Liver (tissue), 9 donors: ENCODE results near the gene STPG4. TPM values are rescaled to one million over a fixed set of nuclear protein-coding genes. Genes with fewer than 3 reads are reported as not detected.
"Not testable (repeated sequence)": the region's sequence is repeated elsewhere in the genome, so short reads cannot be mapped to it uniquely, and the experiment has no call there.

Experiments used
- DNase-seq: peaks from one replicate; pipeline ENCODE4 v3.0.0-alpha.2; 2017; ENCODE audit warnings: low spot score
- H3K27ac ChIP-seq, 2 donors: one replicate each; pipeline ENCODE4 v1.7.0; 2013; ENCODE audit warnings: inconsistent platforms in 2 of 2, low read length in 2 of 2, control low read depth in 1 of 2, low read depth in 1 of 2, mild to moderate bottlenecking in 1 of 2
- H3K27me3 ChIP-seq, 4 donors: one replicate each; pipeline versions ENCODE4 v1.6.1 to v1.7.0; 2013; ENCODE audit warnings: low read length in 3 of 4, inconsistent platforms in 1 of 4, mild to moderate bottlenecking in 1 of 4, moderate library complexity in 1 of 4; ENCODE audit not compliant: control insufficient read depth in 4 of 4, insufficient read depth in 4 of 4
- H3K36me3 ChIP-seq, 4 donors: one replicate each; pipeline versions ENCODE4 v1.6.1 to v1.7.0; 2013; ENCODE audit warnings: low read length in 3 of 4, mild to moderate bottlenecking in 3 of 4, low read depth in 1 of 4, moderate library complexity in 1 of 4; ENCODE audit not compliant: control insufficient read depth in 4 of 4, insufficient read depth in 3 of 4
- H3K4me1 ChIP-seq, 4 donors: one replicate each; pipeline versions ENCODE4 v1.6.1 to v1.7.0; 2013; ENCODE audit warnings: low read length in 3 of 4, mild to moderate bottlenecking in 3 of 4, moderate library complexity in 1 of 4; ENCODE audit not compliant: control insufficient read depth in 4 of 4, insufficient read depth in 4 of 4
- H3K4me3 ChIP-seq, 3 donors: one replicate each; pipeline versions ENCODE4 v1.6.1 to v1.7.0; 2013; ENCODE audit warnings: low read length in 3 of 3, control low read depth in 1 of 3, low read depth in 1 of 3, mild to moderate bottlenecking in 1 of 3
- H3K9ac ChIP-seq, 2 donors: one replicate each; pipeline ENCODE4 v1.7.0; 2013; ENCODE audit warnings: low read length in 2 of 2, mild to moderate bottlenecking in 2 of 2, moderate library complexity in 2 of 2, control low read depth in 1 of 2, low read depth in 1 of 2
- H3K9me3 ChIP-seq, 4 donors: one replicate each; pipeline versions ENCODE4 v1.6.1 to v1.7.0; 2013; ENCODE audit warnings: low read length in 3 of 4; ENCODE audit not compliant: control insufficient read depth in 4 of 4
- CTCF ChIP-seq: fragments of 150-350 bp; IDR thresholded peaks from 2 replicates; pipeline ENCODE4 v1.5.1; 2017; ENCODE audit warnings: improper control_type of control experiment, low read depth, low read length; ENCODE audit not compliant: missing input control
- FOXA1 ChIP-seq: IDR thresholded peaks from 2 replicates; pipeline ENCODE4 v1.6.1; 2016; ENCODE audit warnings: antibody characterized with exemption
- FOXA2 ChIP-seq: IDR thresholded peaks from 2 replicates; pipeline ENCODE4 v1.6.1; 2016; ENCODE audit warnings: antibody characterized with exemption
- GABPA ChIP-seq, 2 donors: IDR thresholded peaks in 1 of 2; conservative IDR thresholded peaks in 1 of 2; 2 replicates each; pipeline ENCODE4 v1.6.1; 2016; ENCODE audit warnings: antibody characterized with exemption in 2 of 2, mild to moderate bottlenecking in 1 of 2, moderate library complexity in 1 of 2
- MAX ChIP-seq: IDR thresholded peaks from 2 replicates; pipeline ENCODE4 v1.6.1; 2016; ENCODE audit warnings: antibody characterized with exemption
- NR2F2 ChIP-seq: IDR thresholded peaks from 2 replicates; pipeline ENCODE4 v1.6.1; 2016; ENCODE audit warnings: antibody characterized with exemption
- RAD21 ChIP-seq, 2 donors: IDR thresholded peaks; 2 replicates each; pipeline ENCODE4 v1.6.1; 2016; ENCODE audit warnings: antibody characterized with exemption in 2 of 2, mild to moderate bottlenecking in 2 of 2
- REST ChIP-seq: IDR thresholded peaks from 2 replicates; pipeline ENCODE4 v1.6.1; 2016; ENCODE audit warnings: antibody characterized with exemption, mild to moderate bottlenecking
- SP1 ChIP-seq: IDR thresholded peaks from 2 replicates; pipeline ENCODE4 v1.6.1; 2018; ENCODE audit warnings: antibody characterized with exemption, mild to moderate bottlenecking
- YY1 ChIP-seq: IDR thresholded peaks from 2 replicates; pipeline ENCODE4 v1.6.1; 2016; ENCODE audit warnings: antibody characterized with exemption, mild to moderate bottlenecking
- WGBS: extraction: QIAGEN DNeasy Blood & Tissue Kit; methylation state at CpG from one replicate; pipeline ENCODE4 v1.1.7; 2013; 5-methylcytosine and 5-hydroxymethylcytosine counted together
- polyA plus RNA-seq, 2 donors: library from polyadenylated mRNA; stranded (reverse) in 1 of 2; unstranded in 1 of 2; fragments of 200-250 nt in 1 of 2; fragments of >200 nt in 1 of 2; fragmentation: Nextera tagmentation in 1 of 2; extraction: Ambion mirVana in 1 of 2; gene quantifications; one replicate each; pipeline versions ENCODE4 v1.2.1 to v1.2.3, GENCODE V29; 2013 to 2015
- total RNA-seq, 2 donors: library from RNA; depleted of rRNA; stranded (reverse); fragments of >200 nt; gene quantifications; one replicate each; pipeline ENCODE4 v1.2.3, GENCODE V29; 2014
- donor health status: healthy.
- donor health status: healthy.
- donor health status: healthy.
- donor health status: healthy.
- donor health status: healthy.

Gene STPG4
- total and polyA plus RNA-seq, 4 donors: 0.25 TPM; not detected in 3

- H3K4me1 ChIP-seq: no peaks in the 10 kb centered on the region
- H3K36me3 ChIP-seq: no peaks in the 10 kb centered on the region
- TF ChIP-seq CTCF (no peak), FOXA1 (no peak)
- H3K9me3 ChIP-seq: no peaks in the 10 kb centered on the region
- 98% methylated on average over 2 of the region's 2 CpGs for WGBS
- H3K27ac ChIP-seq: no peak overlapping the region
- H3K27me3 ChIP-seq: no peaks in the 10 kb centered on the region
- H3K9ac ChIP-seq: no peak overlapping the region
- H3K4me3 ChIP-seq: no peak overlapping the region
- no peak for DNase-seq
Measured at GRCh38 chr2:47128705-47129104, 26.4 kb downstream of the STPG4 start.

GRCh38 chr2:47127862-47128543, 27.1 kb downstream of the STPG4 start:
- TF ChIP-seq MAX: no peak
- TF ChIP-seq GABPA (IDR thresholded peaks at IDR 0.05 in 1 of 2, conservative IDR thresholded peaks at IDR 0.05 in 1 of 2): no peak
- peak; percentile 60 to 61 for TF ChIP-seq RAD21 (IDR thresholded peaks at IDR 0.05)
- TF ChIP-seq SP1: no peak
- no peak for TF ChIP-seq REST
- no peak for TF ChIP-seq CTCF
- WGBS: 75% methylated on average over 7 of the region's 7 CpGs
- Histone ChIP-seq H3K27ac (no peak overlapping the region), H3K4me3 (no peak overlapping the region), H3K4me1 (no peaks in the 10 kb centered on the region), H3K36me3 (no peaks in the 10 kb centered on the region), H3K27me3 (no peaks in the 10 kb centered on the region), H3K9me3 (no peaks in the 10 kb centered on the region), H3K9ac (no peak overlapping the region)
- no peak for DNase-seq

GRCh38 chr2:47126783-47127182, 28.3 kb downstream of the STPG4 start:
- TF ChIP-seq YY1: no peak
- no peak for TF ChIP-seq GABPA (IDR thresholded peaks at IDR 0.05 in 1 of 2, conservative IDR thresholded peaks at IDR 0.05 in 1 of 2)
- TF ChIP-seq FOXA2: no peak
- no peak for TF ChIP-seq RAD21 (IDR thresholded peaks at IDR 0.05)
- no peak for TF ChIP-seq NR2F2
- Histone ChIP-seq H3K36me3 (no peaks in the 10 kb centered on the region), H3K9me3 (no peaks in the 10 kb centered on the region), H3K4me3 (no peak overlapping the region), H3K9ac (no peak overlapping the region), H3K27ac (no peak overlapping the region), H3K4me1 (no peaks in the 10 kb centered on the region), H3K27me3 (no peaks in the 10 kb centered on the region)
- no peak for DNase-seq
- WGBS: 95% methylated on average over 3 of the region's 3 CpGs

GRCh38 chr2:47124740-47125139, 30.4 kb downstream of the STPG4 start:
- not testable (repeated sequence) for H3K27me3 ChIP-seq, H3K27ac ChIP-seq, H3K4me1 ChIP-seq, H3K36me3 ChIP-seq, H3K9ac ChIP-seq, H3K4me3 ChIP-seq, H3K9me3 ChIP-seq, DNase-seq
- WGBS: 69% methylated on average over 4 of the region's 4 CpGs

- H3K9me3 ChIP-seq, H3K27me3 ChIP-seq, DNase-seq, H3K36me3 ChIP-seq, H3K9ac ChIP-seq, H3K27ac ChIP-seq, H3K4me1 ChIP-seq, H3K4me3 ChIP-seq: not testable (repeated sequence)
- 92% methylated on average over 5 of the region's 5 CpGs for WGBS
Measured at GRCh38 chr2:47120424-47120823, 34.7 kb downstream of the STPG4 start.
